ENCODE results near the gene LTK. TPM values are rescaled to one million over a fixed set of nuclear protein-coding genes. Genes with fewer than 3 reads are reported as not detected.
A peak's percentile ranks its signal among the peaks of the same experiment; 100 is the strongest.

Gene LTK
- total and polyA plus RNA-seq, 2 of the 4 experiments (the other 2 are of a cell fraction), result 0.18 to 0.62 TPM

GRCh38 chr15:41562244-41562643, 48.6 kb upstream of the LTK start:
- Histone ChIP-seq H4K5ac (ENCODE audit: low read depth, low read length) (no peak overlapping the region), H3K27ac (ENCODE audit: insufficient read depth, low read length) (no peak overlapping the region), H2AK5ac (ENCODE audit: low read depth, low read length) (no peak overlapping the region; the same call in 1 of the 2 replicates), H3K9me1 (ENCODE audit: insufficient read depth, low read length) (peaks cover 16% of the 10 kb centered on the region; the same call in 1 of the 2 replicates), H2BK5ac (ENCODE audit: low read depth, low read length, poor library complexity, severe bottlenecking) (no peak overlapping the region), H3K4me3 (ENCODE audit: insufficient read depth, low read depth, low read length) (no peak overlapping the region), H2AK9ac (replicated peaks; ENCODE audit: low read depth, low read length, poor library complexity) (peak overlapping the region; percentile 71), H4K20me1 (ENCODE audit: insufficient read depth, low read length) (peaks cover 13% of the 10 kb centered on the region; the same call in 1 of the 2 replicates), H3K9ac (ENCODE audit: low read depth, low read length) (no peak overlapping the region), H3K4me1 (ENCODE audit: control insufficient read depth, insufficient read depth, low read length) (peaks cover 31% of the 10 kb centered on the region), H3K79me1 (ENCODE audit: low read depth in 1 of 2, low read length in 2 of 2) (peaks cover 8 to 22% of the 10 kb centered on the region in 2 experiments), H2BK15ac (ENCODE audit: low read depth, low read length) (no peak overlapping the region), H3K18ac (ENCODE audit: low read depth, low read length) (no peak overlapping the region), H3K36me3 (ENCODE audit: control insufficient read depth, insufficient read depth, low read length) (no peaks in the 10 kb centered on the region; the same call in 1 of the 2 replicates), H3K4me2 (ENCODE audit: low read depth, low read length) (no peak overlapping the region), H4K91ac (ENCODE audit: insufficient read depth, low read depth, low read length) (no peak overlapping the region), H3K4ac (ENCODE audit: low read depth, low read length) (no peak overlapping the region), H3K9me3 (ENCODE audit: control insufficient read depth, insufficient read depth, low read length) (no peaks in the 10 kb centered on the region), H3K23ac (ENCODE audit: low read depth, low read length) (no peak overlapping the region), H3K56ac (ENCODE audit: extremely low read depth, insufficient read depth, low read length) (no peak overlapping the region), H2BK120ac (ENCODE audit: low read depth, low read length) (no peak overlapping the region; the same call in 1 of the 2 replicates), H2BK20ac (ENCODE audit: low read depth, low read length) (no peak overlapping the region), H3K14ac (replicated peaks; ENCODE audit: low read depth, low read length) (no peak overlapping the region; the same call in 1 of the 2 replicates), H3K27me3 (ENCODE audit: control insufficient read depth, insufficient read depth, low read length) (no peaks in the 10 kb centered on the region), H2AFZ (replicated peaks; ENCODE audit: low read length, poor library complexity) (no peak overlapping the region), H4K8ac (ENCODE audit: low read depth in 2 of 2, low read length in 2 of 2) (peak overlapping the region in 1 of 2 experiments; percentile 48; a peak in 1 of 4 replicates)
- dilution Hi-C loops (cut with HindIII; ENCODE audit: low sequenced_read_pairs, unreplicated experiment), result no loop called here
- POLR2A ChIA-PET (ENCODE audit: unreplicated experiment), result interaction anchor here (0.6 to 1.3 kb wide), 3 partner anchors 24 to 240 kb away, joined by 4 read pairs; no protein-coding TSS in a partner anchor
- no peak for ATAC-seq (ENCODE audit: low read depth)
- in situ Hi-C loops (cut with MboI; ENCODE audit: low sequenced_read_pairs), result no loop called here
- DNase-seq, result no peak
- BruUV-seq (replicated peaks), result no TSS peak
- no CpG with 5 or more reads among the region's 5 CpGs for WGBS, 2 experiments (ENCODE audit: extremely low coverage in 2 of 2, insufficient read length in 1 of 2)
- CTCF ChIA-PET, result no interaction called here
- intact Hi-C loops (cut with micrococcal nuclease), result no loop called here
- TF ChIP-seq NFE2L2 (IDR thresholded peaks at IDR 0.05; ENCODE audit: low read depth, low read length), result no peak
- no peak for TF ChIP-seq RCOR1 (IDR thresholded peaks at IDR 0.05; ENCODE audit: insufficient replicate concordance, low read length)
- TF ChIP-seq MXI1 (IDR thresholded peaks at IDR 0.05; ENCODE audit: borderline replicate concordance, low read depth, low read length), result no peak
- TF ChIP-seq RFX5 (IDR thresholded peaks at IDR 0.05; ENCODE audit: low read depth, low read length), result no peak
- TF ChIP-seq BHLHE40 (IDR thresholded peaks at IDR 0.05; ENCODE audit: low read depth, low read length), result no peak
- no peak for TF ChIP-seq FOS (IDR thresholded peaks at IDR 0.05; ENCODE audit: low read depth, low read length)
- TF ChIP-seq CHD1 (IDR thresholded peaks at IDR 0.05; ENCODE audit: low read depth, low read length), result no peak
- TF ChIP-seq, protein P1, sequence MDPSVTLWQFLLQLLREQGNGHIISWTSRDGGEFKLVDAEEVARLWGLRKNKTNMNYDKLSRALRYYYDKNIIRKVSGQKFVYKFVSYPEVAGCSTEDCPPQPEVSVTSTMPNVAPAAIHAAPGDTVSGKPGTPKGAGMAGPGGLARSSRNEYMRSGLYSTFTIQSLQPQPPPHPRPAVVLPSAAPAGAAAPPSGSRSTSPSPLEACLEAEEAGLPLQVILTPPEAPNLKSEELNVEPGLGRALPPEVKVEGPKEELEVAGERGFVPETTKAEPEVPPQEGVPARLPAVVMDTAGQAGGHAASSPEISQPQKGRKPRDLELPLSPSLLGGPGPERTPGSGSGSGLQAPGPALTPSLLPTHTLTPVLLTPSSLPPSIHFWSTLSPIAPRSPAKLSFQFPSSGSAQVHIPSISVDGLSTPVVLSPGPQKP (IDR thresholded peaks at IDR 0.05; ENCODE audit: borderline replicate concordance, low read depth, low read length), result no peak
- no peak for TF ChIP-seq RAD21 (IDR thresholded peaks at IDR 0.05; ENCODE audit: low read length)
- TF ChIP-seq SMC3 (IDR thresholded peaks at IDR 0.05; ENCODE audit: low read depth, low read length), result no peak
- TF ChIP-seq MAZ (IDR thresholded peaks at IDR 0.05; ENCODE audit: borderline replicate concordance, low read depth, low read length), result no peak

Measured in IMR-90 (cell line).